ENCODE results near the gene FREM1. TPM values are rescaled to one million over a fixed set of nuclear protein-coding genes. Genes with fewer than 3 reads are reported as not detected.

Gene FREM1
- total RNA-seq, 2 donors from 2014 or later: 8.6 to 21.0 TPM

GRCh38 chr9:14693251-14693861 is 216.9 kb downstream of the FREM1 start, which contains the start of gene ZDHHC21:
TSS of gene ZDHHC21 (minus strand) at chr9:14693432. CDS start at chr9:14674340, 19,092 bp downstream.
- 1 to 4% methylated on average over 19 to 50 of the region's 50 CpGs for WGBS, 2 experiments (ENCODE audit: insufficient coverage in 1 of 2, insufficient read length in 1 of 2)
- peaks cover 30% of the 10 kb centered on the region for H3K4me1 Mint-ChIP-seq
- H3K4me3 ChIP-seq (ENCODE audit: low read length): peak within 1 kb of the TSS; percentile 76
- no peaks in the 10 kb centered on the region for H3K27me3 Mint-ChIP-seq (ENCODE audit: insufficient read depth)
- no peaks in the 10 kb centered on the region for H3K27me3 ChIP-seq (ENCODE audit: control insufficient read depth, insufficient read depth, low read length, poor library complexity, severe bottlenecking)
- peak within 1 kb of the TSS; percentile 96 for H3K27ac Mint-ChIP-seq
- TF ChIP-seq, protein P1, sequence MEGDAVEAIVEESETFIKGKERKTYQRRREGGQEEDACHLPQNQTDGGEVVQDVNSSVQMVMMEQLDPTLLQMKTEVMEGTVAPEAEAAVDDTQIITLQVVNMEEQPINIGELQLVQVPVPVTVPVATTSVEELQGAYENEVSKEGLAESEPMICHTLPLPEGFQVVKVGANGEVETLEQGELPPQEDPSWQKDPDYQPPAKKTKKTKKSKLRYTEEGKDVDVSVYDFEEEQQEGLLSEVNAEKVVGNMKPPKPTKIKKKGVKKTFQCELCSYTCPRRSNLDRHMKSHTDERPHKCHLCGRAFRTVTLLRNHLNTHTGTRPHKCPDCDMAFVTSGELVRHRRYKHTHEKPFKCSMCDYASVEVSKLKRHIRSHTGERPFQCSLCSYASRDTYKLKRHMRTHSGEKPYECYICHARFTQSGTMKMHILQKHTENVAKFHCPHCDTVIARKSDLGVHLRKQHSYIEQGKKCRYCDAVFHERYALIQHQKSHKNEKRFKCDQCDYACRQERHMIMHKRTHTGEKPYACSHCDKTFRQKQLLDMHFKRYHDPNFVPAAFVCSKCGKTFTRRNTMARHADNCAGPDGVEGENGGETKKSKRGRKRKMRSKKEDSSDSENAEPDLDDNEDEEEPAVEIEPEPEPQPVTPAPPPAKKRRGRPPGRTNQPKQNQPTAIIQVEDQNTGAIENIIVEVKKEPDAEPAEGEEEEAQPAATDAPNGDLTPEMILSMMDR (conservative IDR thresholded peaks at IDR 0.05): no peak
- peak; percentile 87 for DNase-seq
- no peaks in the 10 kb centered on the region for H3K9me3 ChIP-seq (ENCODE audit: control insufficient read depth, low read length)
- H3K36me3 Mint-ChIP-seq (ENCODE audit: low read depth): peaks cover 31% of the 10 kb centered on the region
- H3K36me3 ChIP-seq (ENCODE audit: control insufficient read depth, insufficient read depth, low read length): peaks cover 65% of the 10 kb centered on the region
- H3K9ac ChIP-seq (ENCODE audit: extremely low read depth, low read length, poor library complexity, severe bottlenecking): peak within 1 kb of the TSS; percentile 42
- peaks cover 2% of the 10 kb centered on the region for H3K4me1 ChIP-seq (ENCODE audit: control insufficient read depth, insufficient read depth, low read length)
- no peaks in the 10 kb centered on the region for H3K9me3 Mint-ChIP-seq
- peak within 1 kb of the TSS; percentile 13 for H3K27ac ChIP-seq (ENCODE audit: low read depth, low read length)
- peak within 1 kb of the TSS; percentile 86 for H3K4me3 Mint-ChIP-seq

DNA sequence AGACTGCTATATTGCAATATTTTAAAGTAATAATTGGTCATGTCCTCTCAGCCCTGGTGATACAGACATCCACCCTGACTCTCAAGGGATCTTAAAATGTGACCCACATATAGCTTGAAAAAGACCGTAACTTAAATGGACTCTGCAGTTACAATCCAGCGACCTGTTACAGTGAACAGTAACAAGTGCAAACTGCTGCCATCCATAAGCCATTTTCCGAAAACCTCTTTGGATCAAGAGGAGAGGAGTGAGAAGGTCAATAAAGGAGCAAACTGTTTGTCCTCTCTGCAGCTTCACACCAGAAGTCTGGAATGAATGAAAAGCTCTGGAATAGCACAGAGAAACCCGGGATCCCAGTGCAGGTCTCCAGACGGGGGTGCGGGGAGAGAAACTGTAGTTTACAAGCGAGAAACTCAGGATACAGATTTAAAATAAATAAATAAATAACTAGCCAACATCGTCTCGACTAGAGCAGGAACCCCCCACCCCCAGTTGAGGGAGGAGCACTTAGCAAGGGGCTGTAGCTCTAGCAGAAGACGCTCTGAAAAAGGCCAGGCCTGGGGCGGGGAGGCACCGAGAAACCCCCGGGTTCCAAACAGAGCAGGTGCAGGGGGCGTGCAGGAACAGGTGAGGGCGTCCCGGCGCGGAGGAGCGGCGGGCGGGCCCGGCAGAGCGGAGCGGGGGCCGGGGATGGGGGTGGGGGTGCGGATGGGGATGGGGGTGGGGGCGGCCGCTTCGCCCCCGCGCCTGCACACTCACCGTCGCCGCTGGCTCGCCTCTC is 217.6 kb downstream of the FREM1 start:
- H3K4me3 ChIP-seq (ENCODE audit: low read length): peak overlapping the region; percentile 70
- H3K4me1 ChIP-seq (ENCODE audit: control insufficient read depth, insufficient read depth, low read length): peaks cover 2% of the 10 kb centered on the region
- H3K9me3 ChIP-seq (ENCODE audit: control insufficient read depth, low read length): no peaks in the 10 kb centered on the region
- H3K27ac ChIP-seq (ENCODE audit: low read depth, low read length): no peak overlapping the region
- Mint-ChIP-seq H3K4me1 (peaks cover 27% of the 10 kb centered on the region), H3K36me3 (ENCODE audit: low read depth) (peaks cover 35% of the 10 kb centered on the region), H3K9me3 (no peaks in the 10 kb centered on the region), H3K4me3 (peak overlapping the region; percentile 86), H3K27me3 (ENCODE audit: insufficient read depth) (no peaks in the 10 kb centered on the region), H3K27ac (peak overlapping the region; percentile 96)
- H3K9ac ChIP-seq (ENCODE audit: extremely low read depth, low read length, poor library complexity, severe bottlenecking): peak overlapping the region; percentile 35
- DNase-seq: peak; percentile 84
- TF ChIP-seq, protein P1 (conservative IDR thresholded peaks at IDR 0.05): no peak
- H3K36me3 ChIP-seq (ENCODE audit: control insufficient read depth, insufficient read depth, low read length): peaks cover 65% of the 10 kb centered on the region
- WGBS, 2 experiments (ENCODE audit: insufficient coverage in 1 of 2, insufficient read length in 1 of 2): 8 to 44% methylated on average over 3 to 22 of the region's 35 CpGs
- no peaks in the 10 kb centered on the region for H3K27me3 ChIP-seq (ENCODE audit: control insufficient read depth, insufficient read depth, low read length, poor library complexity, severe bottlenecking)

- Histone ChIP-seq H3K27ac (ENCODE audit: low read depth, low read length) (no peak overlapping the region), H3K9me3 (ENCODE audit: control insufficient read depth, low read length) (no peaks in the 10 kb centered on the region), H3K27me3 (ENCODE audit: control insufficient read depth, insufficient read depth, low read length, poor library complexity, severe bottlenecking) (no peaks in the 10 kb centered on the region), H3K4me1 (ENCODE audit: control insufficient read depth, insufficient read depth, low read length) (peaks cover 2% of the 10 kb centered on the region), H3K36me3 (ENCODE audit: control insufficient read depth, insufficient read depth, low read length) (peaks cover 65% of the 10 kb centered on the region), H3K4me3 (ENCODE audit: low read length) (no peak overlapping the region), H3K9ac (ENCODE audit: extremely low read depth, low read length, poor library complexity, severe bottlenecking) (no peak overlapping the region)
- WGBS, 2 experiments (ENCODE audit: insufficient coverage in 1 of 2, insufficient read length in 1 of 2): 91 to 93% methylated on average over 3 to 7 of the region's 7 CpGs
- TF ChIP-seq, protein P1 (conservative IDR thresholded peaks at IDR 0.05): no peak
- H3K27ac Mint-ChIP-seq: no peak overlapping the region
- peaks cover 24% of the 10 kb centered on the region for H3K4me1 Mint-ChIP-seq
- no peak overlapping the region for H3K4me3 Mint-ChIP-seq
- peaks cover under 1% of the 10 kb centered on the region for H3K9me3 Mint-ChIP-seq
- DNase-seq: no peak
- H3K27me3 Mint-ChIP-seq (ENCODE audit: insufficient read depth): no peaks in the 10 kb centered on the region
- peaks cover 43% of the 10 kb centered on the region for H3K36me3 Mint-ChIP-seq (ENCODE audit: low read depth)
Measured at GRCh38 chr9:14690948-14691730, 219.1 kb downstream of the FREM1 start.
